IMR-90 (cell line): ENCODE results near the gene PPM1K. TPM values are rescaled to one million over a fixed set of nuclear protein-coding genes. Genes with fewer than 3 reads are reported as not detected.

ENCODE experiments used
- ATAC-seq: fragments of 200-7000 bp; cut with Tn5 transposase; 2 replicates; pipeline ENCODE4 v1.9.1; 2020; ENCODE audit warnings: low read depth, mild to moderate bottlenecking, moderate library complexity
- BruUV-seq: library from RNA; stranded (reverse); fragments of 400-500 nt; replicated peaks from 2 replicates; lab custom pipeline; 2021; lab: Mats Ljungman, UMichigan
- CTCF ChIA-PET: fragments of 300-600 bp; formaldehyde crosslinking; extraction: SDS; loops from one replicate; lab custom pipeline; 2021; ENCODE audit warnings: antibody characterized with exemption; lab: Yijun Ruan, JAX
- POLR2A ChIA-PET: fragments of 300-600 bp; sonication (Branson Sonifier 250); formaldehyde crosslinking; loops from one replicate; lab custom pipeline; 2022; ENCODE audit warnings: antibody characterized with exemption; ENCODE audit not compliant: unreplicated experiment; lab: Charles Lee
- DNase-seq: peaks from one replicate; pipeline ENCODE4 v3.0.0; 2013
- H2AFZ ChIP-seq: replicated peaks from 2 replicates; pipeline ENCODE3; 2013; ENCODE audit warnings: low read length, mild to moderate bottlenecking; ENCODE audit not compliant: poor library complexity
- H2AK5ac ChIP-seq: 2 replicates; pipeline ENCODE4 v1.6.1; 2013; ENCODE audit warnings: low read depth, low read length, inconsistent platforms
- H2AK9ac ChIP-seq: replicated peaks from 2 replicates; pipeline ENCODE3; 2013; ENCODE audit warnings: mild to moderate bottlenecking, low read depth, low read length, moderate library complexity; ENCODE audit not compliant: poor library complexity
- H2BK120ac ChIP-seq: 2 replicates; pipeline ENCODE4 v1.6.1; 2013; ENCODE audit warnings: low read depth, low read length, inconsistent platforms
- H2BK15ac ChIP-seq: 3 replicates; pipeline ENCODE4 v1.6.1; 2013; ENCODE audit warnings: low read depth, low read length, inconsistent platforms
- H2BK20ac ChIP-seq: 2 replicates; pipeline ENCODE4 v1.6.1; 2013; ENCODE audit warnings: low read depth, mild to moderate bottlenecking, inconsistent platforms, low read length, moderate library complexity
- H2BK5ac ChIP-seq: 2 replicates; pipeline ENCODE4 v1.6.1; 2013; ENCODE audit warnings: mild to moderate bottlenecking, low read depth, low read length, inconsistent platforms; ENCODE audit not compliant: poor library complexity, severe bottlenecking
- H3K14ac ChIP-seq: replicated peaks from 2 replicates; pipeline ENCODE4 v1.6.1; 2013; ENCODE audit warnings: low read depth, low read length, inconsistent platforms
- H3K18ac ChIP-seq: 2 replicates; pipeline ENCODE4 v1.6.1; 2013; ENCODE audit warnings: low read depth, low read length, control low read depth
- H3K23ac ChIP-seq: 2 replicates; pipeline ENCODE4 v1.6.1; 2013; ENCODE audit warnings: low read depth, low read length, inconsistent platforms
- H3K27ac ChIP-seq: 2 replicates; pipeline ENCODE4 v1.5.1; 2013; ENCODE audit warnings: mild to moderate bottlenecking, control low read depth, low read length; ENCODE audit not compliant: insufficient read depth
- H3K27me3 ChIP-seq: 2 replicates; pipeline ENCODE4 v1.6.1; 2013; ENCODE audit warnings: low read length; ENCODE audit not compliant: control insufficient read depth, insufficient read depth
- H3K36me3 ChIP-seq: 2 replicates; pipeline ENCODE4 v1.6.1; 2013; ENCODE audit warnings: low read length, mixed read lengths; ENCODE audit not compliant: control insufficient read depth, insufficient read depth
- H3K4ac ChIP-seq: 2 replicates; pipeline ENCODE4 v1.6.1; 2013; ENCODE audit warnings: low read depth, low read length, inconsistent platforms
- H3K4me1 ChIP-seq: 2 replicates; pipeline ENCODE4 v1.6.1; 2013; ENCODE audit warnings: low read length, mixed read lengths; ENCODE audit not compliant: control insufficient read depth, insufficient read depth
- H3K4me2 ChIP-seq: 2 replicates; pipeline ENCODE4 v1.6.1; 2013; ENCODE audit warnings: low read depth, mild to moderate bottlenecking, control low read depth, low read length, moderate library complexity
- H3K4me3 ChIP-seq: 2 replicates; pipeline ENCODE4 v1.5.1; 2013; ENCODE audit warnings: low read depth, mild to moderate bottlenecking, control low read depth, low read length, moderate library complexity; ENCODE audit not compliant: insufficient read depth
- H3K56ac ChIP-seq: 2 replicates; pipeline ENCODE4 v1.6.1; 2013; ENCODE audit warnings: low read length, inconsistent platforms; ENCODE audit not compliant: insufficient read depth; ENCODE audit errors: extremely low read depth
- H3K79me1 ChIP-seq, 2 experiments: 2 replicates each; pipeline ENCODE4 v1.6.1; 2013; ENCODE audit warnings: low read length in 2 of 2, inconsistent platforms in 1 of 2, low read depth in 1 of 2
- H3K9ac ChIP-seq: 2 replicates; pipeline ENCODE4 v1.6.1; 2013; ENCODE audit warnings: low read depth, low read length, control low read depth
- H3K9me1 ChIP-seq: 2 replicates; pipeline ENCODE4 v1.6.1; 2013; ENCODE audit warnings: low read length, inconsistent platforms; ENCODE audit not compliant: insufficient read depth
- H3K9me3 ChIP-seq: 2 replicates; pipeline ENCODE4 v1.6.1; 2013; ENCODE audit warnings: low read length; ENCODE audit not compliant: control insufficient read depth, insufficient read depth
- H4K20me1 ChIP-seq: 2 replicates; pipeline ENCODE4 v1.6.1; 2013; ENCODE audit warnings: low read length, inconsistent platforms; ENCODE audit not compliant: insufficient read depth
- H4K5ac ChIP-seq: 2 replicates; pipeline ENCODE4 v1.6.1; 2013; ENCODE audit warnings: mild to moderate bottlenecking, low read depth, low read length, control low read depth
- H4K8ac ChIP-seq, 2 experiments: 2 replicates each; pipeline ENCODE4 v1.6.1; 2013; ENCODE audit warnings: low read depth in 2 of 2, low read length in 2 of 2, control low read depth in 1 of 2, inconsistent platforms in 1 of 2
- H4K91ac ChIP-seq: 2 replicates; pipeline ENCODE4 v1.6.1; 2013; ENCODE audit warnings: low read depth, low read length, inconsistent platforms; ENCODE audit not compliant: insufficient read depth
- MAZ ChIP-seq: IDR thresholded peaks from 2 replicates; pipeline ENCODE4 v1.6.1; 2012; ENCODE audit warnings: low read depth, mild to moderate bottlenecking, low read length, improper control_type of control experiment, moderate library complexity, borderline replicate concordance
- WGBS, 2 experiments: methylation state at CpG; one replicate each; pipeline versions ENCODE4 v1.1.5 to v1.1.7; 2013; ENCODE audit warnings: missing lambda C conversion rate in 2 of 2; ENCODE audit not compliant: insufficient read length in 1 of 2; ENCODE audit errors: extremely low coverage in 2 of 2; 5-methylcytosine and 5-hydroxymethylcytosine counted together
- dilution Hi-C: fragments of 300-500 bp; cut with HindIII; formaldehyde crosslinking; loops from one replicate; pipeline ENCODE4 v1.14.3; 2018; ENCODE audit warnings: low sequenced_read_pairs; ENCODE audit not compliant: unreplicated experiment
- in situ Hi-C: fragments of 300-500 bp; cut with MboI; formaldehyde crosslinking; loops from 3 replicates; pipeline ENCODE4 v1.14.3; 2019; ENCODE audit warnings: low sequenced_read_pairs, inconsistent platforms, mixed read lengths
- intact Hi-C: fragments of 100-400 bp; cut with micrococcal nuclease; formaldehyde crosslinking; loops from 2 replicates; pipeline ENCODE4 v1.10.0; 2022
- microRNA-seq, 2 experiments: library from miRNA; stranded (forward) in 1 of 2; unstranded in 1 of 2; fragments of 10-50 nt in 1 of 2; fragments of <30 nt in 1 of 2; gene quantifications in 1 of 2; microRNA quantifications in 1 of 2; one replicate each; pipeline versions ENCODE3 to v1.1.0; 2013 to 2020; ENCODE audit not compliant: insufficient read depth in 1 of 2, insufficient read length in 1 of 2, unreplicated experiment in 1 of 2
- polyA plus RNA-seq, 3 experiments: library from polyadenylated mRNA; depleted of rRNA; stranded (reverse); fragments of >200 nt; gene quantifications; 2 replicates each; pipeline ENCODE4 v1.2.3, GENCODE V29; 2012; ENCODE audit warnings: low replicate concordance in 1 of 3
- small RNA-seq, 5 experiments: library from RNA; depleted of rRNA; stranded (forward); fragments of <200 nt; gene quantifications; one replicate each; pipeline ENCODE3, GENCODE V24; 2012
- total RNA-seq: library from RNA; depleted of rRNA; stranded (reverse); fragments of >200 nt; gene quantifications from 2 replicates; pipeline ENCODE4 v1.2.3, GENCODE V29; 2012; rRNA removed

The PPM1K gene
- total and polyA plus RNA-seq, 2 of the 4 experiments (the other 2 are of a cell fraction), result 6.1 to 11.5 TPM

DNA sequence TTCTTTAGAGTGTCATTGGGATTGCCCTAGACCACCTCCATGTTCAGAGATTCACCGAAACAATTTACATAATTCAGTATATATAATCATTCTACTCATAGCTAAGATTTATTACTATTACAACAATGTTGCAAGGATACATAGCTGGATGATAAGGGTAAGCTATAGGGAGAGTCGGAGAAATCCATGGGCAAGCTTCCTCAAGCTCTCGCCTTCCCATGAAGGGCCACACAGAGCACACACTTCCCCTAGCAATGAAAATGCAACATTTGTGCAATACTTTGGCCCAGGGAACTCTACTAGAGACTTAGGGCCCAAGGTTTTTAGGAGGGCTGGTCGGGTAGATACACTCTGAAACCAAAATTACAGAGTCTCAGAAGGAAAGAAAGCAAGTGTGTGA is 76.2 kb downstream of the PPM1K start:
- Histone ChIP-seq H4K20me1 (no peaks in the 10 kb centered on the region), H3K14ac (no peak overlapping the region), H2BK120ac (no peak overlapping the region), H2BK5ac (no peak overlapping the region), H4K5ac (no peak overlapping the region), H4K91ac (no peak overlapping the region), H3K23ac (no peak overlapping the region), H2BK20ac (no peak overlapping the region), H3K27me3 (peaks cover 5% of the 10 kb centered on the region), H3K4ac (no peak overlapping the region), H2AFZ (no peak overlapping the region), H3K4me1 (no peaks in the 10 kb centered on the region), H3K9me1 (no peaks in the 10 kb centered on the region), H2AK9ac (no peak overlapping the region), H3K4me2 (no peak overlapping the region), H3K4me3 (no peak overlapping the region), H3K56ac (no peak overlapping the region), H4K8ac (no peak overlapping the region), H2AK5ac (no peak overlapping the region), H3K18ac (no peak overlapping the region), H3K27ac (no peak overlapping the region), H2BK15ac (no peak overlapping the region), H3K9me3 (no peaks in the 10 kb centered on the region), H3K9ac (no peak overlapping the region), H3K79me1 (no peaks in the 10 kb centered on the region), H3K36me3 (no peaks in the 10 kb centered on the region)
- no peak for TF ChIP-seq MAZ
- dilution Hi-C loops, result no loop called here
- in situ Hi-C loops, result no loop called here
- no TSS peak for BruUV-seq
- intact Hi-C loops, result no loop called here
- ATAC-seq (no peak), DNase-seq (no peak)
- no CpG with 5 or more reads among the region's 4 CpGs for WGBS, 2 experiments
- CTCF ChIA-PET, result interaction anchor here (0.6 to 2.9 kb wide), 4 partner anchors 151 to 378 kb away, joined by 3 to 9 read pairs (median 4); no protein-coding TSS in a partner anchor
- POLR2A ChIA-PET, result no interaction called here

Small RNA genes lying within 50 kb of the gene (microRNA-seq; reads per million reads assigned to microRNA genes)
- gene RF00019 (ENCODE audit: insufficient read depth, insufficient read length), result not detected
- not detected for gene RNU6-1298P (ENCODE audit: insufficient read depth, insufficient read length)

Small RNA genes lying within 50 kb of the gene (small RNA-seq; reads per million reads assigned to genes)
- gene RF00019, result 0 reads per million in 5 experiments
- gene RNU6-1298P, result 0 to 1.8 (median 0) reads per million in 5 experiments

Other genes with a start within 250 kb of the PPM1K start
- gene ABCG2, start 125.9 kb downstream of the PPM1K start, total RNA-seq, result 1.1 and 1.4 TPM in 2 replicates
- 0.27 and 0.50 TPM in 2 replicates for gene ABCG2, start 125.9 kb downstream of the PPM1K start, polyA plus RNA-seq (2012; rRNA removed)
- 0.83 and 1.6 TPM in 2 replicates for gene HERC6, start 94.3 kb upstream of the PPM1K start, total RNA-seq
- gene HERC6, start 94.3 kb upstream of the PPM1K start, polyA plus RNA-seq (2012; rRNA removed), result 0.39 and 0.53 TPM in 2 replicates
- gene HERC5, start 172.6 kb upstream of the PPM1K start, total RNA-seq, result under 0.01 TPM in 2 replicates
- gene HERC5, start 172.6 kb upstream of the PPM1K start, polyA plus RNA-seq (2012; rRNA removed), result not detected in 2 replicates
- 43.4 and 61.7 TPM in 2 replicates for gene PYURF, start 239.2 kb upstream of the PPM1K start, total RNA-seq
- 40.2 and 51.0 TPM in 2 replicates for gene PYURF, start 239.2 kb upstream of the PPM1K start, polyA plus RNA-seq (2012; rRNA removed)